IPS-NIHi7 (cell line): ENCODE measurements around the gene TOGARAM2.

Experiments
- DNase-seq: peaks from one replicate; pipeline ENCODE4 v3.0.0; 2012; ENCODE audit warnings: mixed read lengths; ENCODE audit errors: extremely low spot score

Gene TOGARAM2

GRCh38 chr2:29017716-29018435, 36.8 kb downstream of the TOGARAM2 start:
- no peak for DNase-seq

- DNase-seq = no peak
Measured at GRCh38 chr2:29021886-29022285, 40.8 kb downstream of the TOGARAM2 start.

- DNase-seq = no peak
Measured at GRCh38 chr2:29022679-29023078, 41.6 kb downstream of the TOGARAM2 start.

- DNase-seq = no peak
Measured at GRCh38 chr2:29023188-29023587, 42.1 kb downstream of the TOGARAM2 start.

- no peak for DNase-seq
Measured at GRCh38 chr2:29024882-29025430, 43.9 kb downstream of the TOGARAM2 start.

- no peak for DNase-seq
Measured at GRCh38 chr2:29025711-29026110, 44.6 kb downstream of the TOGARAM2 start.

GRCh38 chr2:29031046-29031445, 49.9 kb downstream of the TOGARAM2 start:
- DNase-seq = no peak

GRCh38 chr2:29032189-29032588, 51.1 kb downstream of the TOGARAM2 start:
- DNase-seq = no peak

GRCh38 chr2:29033172-29033571, 52.1 kb downstream of the TOGARAM2 start:
- DNase-seq = peak; percentile 61

- no peak for DNase-seq
Measured at GRCh38 chr2:29033656-29034055, 52.6 kb downstream of the TOGARAM2 start.

GRCh38 chr2:29035016-29035745, 54.1 kb downstream of the TOGARAM2 start:
- DNase-seq = no peak

GRCh38 chr2:29039718-29040480, 58.8 kb downstream of the TOGARAM2 start:
- no peak for DNase-seq

- DNase-seq = no peak
Measured at GRCh38 chr2:29040552-29040951, 59.5 kb downstream of the TOGARAM2 start.

- no peak for DNase-seq
Measured at GRCh38 chr2:29041161-29041660, 60.1 kb downstream of the TOGARAM2 start.

- DNase-seq = no peak
Measured at GRCh38 chr2:29042561-29043075, 61.5 kb downstream of the TOGARAM2 start.

- DNase-seq = no peak
Measured at GRCh38 chr2:29044459-29044858, 63.4 kb downstream of the TOGARAM2 start.

GRCh38 chr2:29046321-29046720, 65.2 kb downstream of the TOGARAM2 start:
- no peak for DNase-seq

- no peak for DNase-seq
Measured at GRCh38 chr2:29047083-29047845, 66.2 kb downstream of the TOGARAM2 start.

GRCh38 chr2:29050591-29050990, 69.5 kb downstream of the TOGARAM2 start:
- DNase-seq = no peak

GRCh38 chr2:29051730-29052129, 70.6 kb downstream of the TOGARAM2 start:
- no peak for DNase-seq

- DNase-seq = no peak
Measured at GRCh38 chr2:29052807-29053206, 71.7 kb downstream of the TOGARAM2 start.
